ENCODE data around the gene TM7SF3.
"Not testable (repeated sequence)": the region's sequence is repeated elsewhere in the genome, so short reads cannot be mapped to it uniquely, and the experiment has no call there.

The TM7SF3 gene

DNA sequence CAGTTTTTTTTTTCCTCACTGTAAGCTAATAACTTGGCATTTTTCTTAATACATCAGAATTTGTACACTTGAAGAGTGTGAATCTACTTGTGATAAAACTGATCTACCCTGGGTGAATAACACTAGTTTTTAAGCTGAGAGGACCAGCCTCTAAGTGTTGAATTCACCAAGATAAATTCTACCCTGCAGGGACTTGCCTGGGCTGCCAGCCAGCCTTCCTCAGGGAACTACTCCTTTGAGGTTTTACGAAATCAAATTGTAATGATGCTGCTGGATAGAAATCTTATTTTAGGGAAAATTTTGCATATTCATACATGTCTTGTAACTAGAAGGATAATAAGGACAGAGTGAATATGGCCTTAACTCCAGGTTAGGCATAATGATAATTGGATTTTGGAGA is 10.1 kb upstream of the TM7SF3 start:
- Histone ChIP-seq H3K27me3 (no peaks in the 10 kb centered on the region), H3K4me1 (peaks cover 0 to 32% (median 18%) of the 10 kb centered on the region in 4 donors), H3K4me3 (peak overlapping the region; percentile 70 to 83), H3K9me3 (no peaks in the 10 kb centered on the region), H3K36me3 (peaks cover 18 to 26% (median 25%) of the 10 kb centered on the region in 3 donors), H3K27ac (no peak overlapping the region)
- no peak for DNase-seq
- intact Hi-C loops (cut with DNase I; ENCODE audit: low total_unique reads), result loop anchor here (5.0 kb wide), 1 partner anchor 283 kb away; no protein-coding TSS in a partner anchor
- no peak for TF ChIP-seq CTCF (IDR thresholded peaks at IDR 0.05)

DNA sequence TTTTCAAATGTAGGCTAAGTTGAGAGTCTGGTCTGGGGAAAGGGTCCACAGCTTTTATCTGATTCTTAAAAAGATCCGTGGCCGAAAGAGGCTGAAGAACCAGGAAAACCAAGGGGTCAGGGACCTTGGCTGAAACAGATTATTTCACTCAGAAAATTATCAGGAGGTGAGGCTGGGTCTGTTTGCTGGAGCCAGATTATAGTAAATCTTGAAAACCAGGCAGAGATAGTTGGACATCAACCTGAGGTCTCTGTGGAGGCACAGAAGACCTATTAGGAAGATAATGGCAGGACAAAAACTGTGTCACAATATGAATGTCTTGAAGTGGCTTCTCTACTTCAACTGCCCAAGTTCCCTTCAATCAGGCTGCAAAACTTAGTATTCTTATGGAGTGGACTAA is 6.6 kb upstream of the TM7SF3 start:
- intact Hi-C loops (cut with DNase I; ENCODE audit: low total_unique reads), result loop anchor here (5.0 kb wide), 1 partner anchor 287 kb away; no protein-coding TSS in a partner anchor
- no peaks in the 10 kb centered on the region for H3K9me3 ChIP-seq
- no peaks in the 10 kb centered on the region for H3K27me3 ChIP-seq
- no peak for DNase-seq
- no peak overlapping the region for H3K4me3 ChIP-seq
- H3K36me3 ChIP-seq, result no peaks in the 10 kb centered on the region
- TF ChIP-seq CTCF (IDR thresholded peaks at IDR 0.05), result no peak
- peaks cover under 1 to 25% (median 18%) of the 10 kb centered on the region in 4 donors for H3K4me1 ChIP-seq
- peak overlapping the region in 1 of 2 donors; percentile 94 for H3K27ac ChIP-seq

- no peaks in the 10 kb centered on the region for H3K27me3 ChIP-seq
- intact Hi-C loops (cut with DNase I; ENCODE audit: low total_unique reads), result loop anchor here (10.0 kb wide), 1 partner anchor 183 kb away; the partner anchor contains the start of gene ITPR2
- TF ChIP-seq CTCF (IDR thresholded peaks at IDR 0.05), result no peak
These were observed 3.9 kb upstream of the TM7SF3 start for GRCh38 chr12:27018037-27018436.

DNA sequence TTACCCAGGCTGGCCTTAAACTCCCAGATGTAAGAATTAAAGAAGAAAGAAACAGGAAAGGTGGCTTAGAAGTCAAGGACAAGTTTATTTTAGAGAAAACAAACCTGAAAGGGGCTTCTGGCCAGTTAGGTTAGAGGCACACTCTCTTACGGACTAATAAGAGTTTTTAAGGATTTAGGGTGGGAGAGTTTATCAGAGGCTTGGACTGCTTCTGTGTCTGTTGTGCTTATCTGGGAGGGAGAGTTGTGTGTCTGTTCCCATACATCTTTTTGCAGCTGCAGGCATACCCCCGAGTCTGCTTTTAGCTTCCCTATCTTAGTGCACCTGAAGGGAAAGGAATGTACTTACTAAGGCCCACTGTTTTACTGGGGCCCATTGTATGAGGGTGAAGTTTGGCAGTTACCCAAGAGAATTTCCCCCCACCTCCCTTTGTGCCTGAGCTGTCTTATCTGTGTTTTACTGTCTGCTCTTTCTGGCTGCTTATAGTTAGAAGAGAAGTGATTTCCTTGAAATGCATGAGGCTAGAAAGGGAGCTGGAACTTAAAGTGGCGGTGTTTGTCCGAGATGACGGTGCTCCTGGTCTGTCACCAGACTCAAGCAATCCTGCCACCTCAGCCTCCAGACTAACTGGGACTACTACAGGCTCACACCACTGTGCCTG is 3.1 kb upstream of the TM7SF3 start:
- H3K27me3 ChIP-seq, H3K27ac ChIP-seq, DNase-seq, H3K36me3 ChIP-seq, H3K4me3 ChIP-seq, H3K9me3 ChIP-seq: not testable (repeated sequence)
- H3K4me1 ChIP-seq, result peaks cover 4 to 24% (median 14%) of the 10 kb centered on the region in 4 donors
- intact Hi-C loops (cut with DNase I; ENCODE audit: low total_unique reads), result loop anchor here (10.0 kb wide), 1 partner anchor 182 kb away; the partner anchor contains the start of gene ITPR2

More at GRCh38 chr12:27018037-27018436, 3.9 kb upstream of the TM7SF3 start:
- H3K4me1 ChIP-seq, result peaks cover 4 to 17% (median 8%) of the 10 kb centered on the region in 4 donors
- no peak overlapping the region for H3K4me3 ChIP-seq
- H3K36me3 ChIP-seq, result no peaks in the 10 kb centered on the region
- H3K27ac ChIP-seq, result no peak overlapping the region
- DNase-seq, result no peak
- H3K9me3 ChIP-seq, result no peaks in the 10 kb centered on the region

- Histone ChIP-seq H3K9me3 (no peaks in the 10 kb centered on the region), H3K27ac (peak overlapping the region; percentile 86 to 90), H3K27me3 (no peaks in the 10 kb centered on the region), H3K4me3 (no peak overlapping the region), H3K4me1 (peaks cover 4 to 40% (median 25%) of the 10 kb centered on the region in 4 donors), H3K36me3 (no peaks in the 10 kb centered on the region)
- TF ChIP-seq CTCF (IDR thresholded peaks at IDR 0.05), result peak; percentile 27 to 39
- DNase-seq, result no peak
- intact Hi-C loops (cut with DNase I; ENCODE audit: low total_unique reads), result loop anchor here (2.0 to 10.0 kb wide), 2 partner anchors 77 to 181 kb away; partner anchors contain the start of genes FGFR1OP2 and ITPR2
These were observed 1.5 kb upstream of the TM7SF3 start for GRCh38 chr12:27015730-27016076.
